ENCODE data around the gene TEPSIN. TPM values are rescaled to one million over a fixed set of nuclear protein-coding genes. Genes with fewer than 3 reads are reported as not detected.

Gene TEPSIN
- total RNA-seq, 1 experiment from 2014 or later = 14.5 TPM

DNA sequence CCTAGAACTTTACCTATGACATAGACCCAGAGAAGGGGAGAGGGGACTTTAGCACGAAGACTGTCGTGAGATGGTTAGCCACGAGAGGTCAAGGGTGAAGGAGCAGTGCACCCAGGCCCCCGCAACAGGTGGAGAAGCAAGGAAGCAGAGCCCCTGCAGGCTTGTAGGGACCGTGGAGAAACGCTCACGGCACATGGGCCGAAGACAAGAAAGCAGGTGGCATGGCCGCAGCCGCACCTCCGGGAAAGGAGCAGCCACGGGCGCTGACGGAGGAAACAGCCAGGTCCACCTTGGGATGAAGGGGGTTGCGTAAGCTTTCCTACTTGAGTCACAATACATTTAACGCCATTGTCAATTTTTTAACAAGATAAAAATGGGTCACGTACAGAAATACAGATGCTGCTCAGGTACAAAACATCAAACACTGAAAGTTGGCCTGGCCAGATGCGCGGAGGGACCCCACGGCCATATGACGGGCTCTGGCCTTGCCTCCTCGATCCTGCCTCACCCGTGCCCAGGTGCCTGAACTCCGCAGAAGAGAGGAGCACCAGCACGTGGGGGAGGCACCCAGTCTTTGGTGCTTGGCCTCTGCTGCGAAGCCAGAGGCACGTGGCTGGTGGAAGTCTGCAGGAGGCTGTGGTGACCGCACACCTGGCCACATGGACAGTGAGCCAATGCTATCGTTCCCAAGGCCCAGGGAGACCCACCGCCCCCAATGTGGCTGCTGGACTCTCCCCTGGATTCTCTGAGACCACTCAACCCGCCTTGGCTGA, 35.0 kb upstream of the TEPSIN start:
- H3K27me3 ChIP-seq (ENCODE audit: low read length) = no peaks in the 10 kb centered on the region
- no peak overlapping the region for H3K4me2 ChIP-seq (ENCODE audit: low read depth, low read length, poor library complexity, severe bottlenecking)
- H3K4me1 ChIP-seq (ENCODE audit: low read length) = no peaks in the 10 kb centered on the region
- H3K9ac ChIP-seq (ENCODE audit: low read length) = no peak overlapping the region
- H3K9me3 ChIP-seq (ENCODE audit: low read length) = no peaks in the 10 kb centered on the region
- H2AFZ ChIP-seq (ENCODE audit: low read length) = no peak overlapping the region
- no peak overlapping the region for H3K27ac ChIP-seq (ENCODE audit: low read length)
- H3K79me2 ChIP-seq (ENCODE audit: low read length) = no peaks in the 10 kb centered on the region
- DNase-seq = no peak
- no peak overlapping the region for H3K4me3 ChIP-seq (ENCODE audit: low read length)
- no peaks in the 10 kb centered on the region for H3K9me2 ChIP-seq (replicated peaks; ENCODE audit: insufficient read depth, low read length)
- H3K36me3 ChIP-seq (ENCODE audit: insufficient read depth, low read length) = no peaks in the 10 kb centered on the region; the same call in 1 of the 2 replicates
- no peaks in the 10 kb centered on the region for H4K20me1 ChIP-seq (ENCODE audit: insufficient read depth, low read depth, low read length)

GRCh38 chr17:81272616-81273015, 33.8 kb upstream of the TEPSIN start:
- Histone ChIP-seq H3K4me3 (ENCODE audit: low read length) (no peak overlapping the region), H3K79me2 (ENCODE audit: low read length) (0 out of 2 replicates have a peak, but pooled peaks cover 4% of the 10 kb centered on the region), H3K9me3 (ENCODE audit: low read length) (no peaks in the 10 kb centered on the region), H3K27me3 (ENCODE audit: low read length) (no peaks in the 10 kb centered on the region), H3K9ac (ENCODE audit: low read length) (no peak overlapping the region), H2AFZ (ENCODE audit: low read length) (no peak overlapping the region), H3K36me3 (ENCODE audit: insufficient read depth, low read length) (no peaks in the 10 kb centered on the region; the same call in 1 of the 2 replicates), H4K20me1 (ENCODE audit: insufficient read depth, low read depth, low read length) (0 out of 2 replicates have a peak, but pooled peaks cover 2% of the 10 kb centered on the region), H3K4me1 (ENCODE audit: low read length) (no peaks in the 10 kb centered on the region), H3K9me2 (replicated peaks; ENCODE audit: insufficient read depth, low read length) (no peaks in the 10 kb centered on the region), H3K27ac (ENCODE audit: low read length) (no peak overlapping the region), H3K4me2 (ENCODE audit: low read depth, low read length, poor library complexity, severe bottlenecking) (no peak overlapping the region)
- DNase-seq = no peak

DNA sequence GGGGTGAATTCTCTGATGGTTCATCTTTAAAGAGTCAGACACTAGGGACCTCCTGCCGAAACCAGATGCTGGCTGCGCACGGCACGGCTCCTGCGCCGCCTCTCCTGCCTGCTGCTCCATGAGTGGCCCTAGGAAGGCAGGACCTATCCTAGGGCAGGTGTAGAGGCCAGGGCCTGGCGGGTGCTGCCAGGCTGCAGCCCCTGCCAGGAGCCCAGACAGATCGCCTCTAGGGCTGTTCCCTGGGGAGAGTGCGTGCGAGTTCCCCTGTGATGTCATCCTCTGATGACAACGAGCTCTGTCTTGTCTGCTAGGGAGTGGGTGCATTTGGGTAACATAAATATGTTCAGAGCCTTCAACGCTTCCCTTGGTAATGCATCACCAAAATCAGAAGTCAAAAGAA, 32.4 kb upstream of the TEPSIN start:
- Histone ChIP-seq H3K4me2 (ENCODE audit: low read depth, low read length, poor library complexity, severe bottlenecking) (no peak overlapping the region), H3K27me3 (ENCODE audit: low read length) (no peaks in the 10 kb centered on the region), H4K20me1 (ENCODE audit: insufficient read depth, low read depth, low read length) (0 out of 2 replicates have a peak, but pooled peaks cover 4% of the 10 kb centered on the region), H3K27ac (ENCODE audit: low read length) (no peak overlapping the region), H3K9me2 (replicated peaks; ENCODE audit: insufficient read depth, low read length) (no peaks in the 10 kb centered on the region), H3K36me3 (ENCODE audit: insufficient read depth, low read length) (no peaks in the 10 kb centered on the region; the same call in 1 of the 2 replicates), H3K4me3 (ENCODE audit: low read length) (no peak overlapping the region), H3K79me2 (ENCODE audit: low read length) (peaks cover 10% of the 10 kb centered on the region; the same call in 1 of the 2 replicates), H2AFZ (ENCODE audit: low read length) (no peak overlapping the region), H3K9ac (ENCODE audit: low read length) (no peak overlapping the region), H3K9me3 (ENCODE audit: low read length) (no peaks in the 10 kb centered on the region), H3K4me1 (ENCODE audit: low read length) (no peaks in the 10 kb centered on the region)
- no peak for DNase-seq

GRCh38 chr17:81270279-81270678, 31.4 kb upstream of the TEPSIN start:
- H3K4me1 ChIP-seq (ENCODE audit: low read length) = no peaks in the 10 kb centered on the region
- H4K20me1 ChIP-seq (ENCODE audit: insufficient read depth, low read depth, low read length) = 0 out of 2 replicates have a peak, but pooled peaks cover 4% of the 10 kb centered on the region
- no peaks in the 10 kb centered on the region for H3K27me3 ChIP-seq (ENCODE audit: low read length)
- H3K27ac ChIP-seq (ENCODE audit: low read length) = no peak overlapping the region
- H3K4me2 ChIP-seq (ENCODE audit: low read depth, low read length, poor library complexity, severe bottlenecking) = no peak overlapping the region
- peaks cover 10% of the 10 kb centered on the region; the same call in 1 of the 2 replicates for H3K79me2 ChIP-seq (ENCODE audit: low read length)
- no peaks in the 10 kb centered on the region; the same call in 1 of the 2 replicates for H3K36me3 ChIP-seq (ENCODE audit: insufficient read depth, low read length)
- no peak overlapping the region for H3K4me3 ChIP-seq (ENCODE audit: low read length)
- DNase-seq = no peak
- H3K9ac ChIP-seq (ENCODE audit: low read length) = no peak overlapping the region
- no peaks in the 10 kb centered on the region for H3K9me3 ChIP-seq (ENCODE audit: low read length)
- no peaks in the 10 kb centered on the region for H3K9me2 ChIP-seq (replicated peaks; ENCODE audit: insufficient read depth, low read length)
- no peak overlapping the region for H2AFZ ChIP-seq (ENCODE audit: low read length)

DNA sequence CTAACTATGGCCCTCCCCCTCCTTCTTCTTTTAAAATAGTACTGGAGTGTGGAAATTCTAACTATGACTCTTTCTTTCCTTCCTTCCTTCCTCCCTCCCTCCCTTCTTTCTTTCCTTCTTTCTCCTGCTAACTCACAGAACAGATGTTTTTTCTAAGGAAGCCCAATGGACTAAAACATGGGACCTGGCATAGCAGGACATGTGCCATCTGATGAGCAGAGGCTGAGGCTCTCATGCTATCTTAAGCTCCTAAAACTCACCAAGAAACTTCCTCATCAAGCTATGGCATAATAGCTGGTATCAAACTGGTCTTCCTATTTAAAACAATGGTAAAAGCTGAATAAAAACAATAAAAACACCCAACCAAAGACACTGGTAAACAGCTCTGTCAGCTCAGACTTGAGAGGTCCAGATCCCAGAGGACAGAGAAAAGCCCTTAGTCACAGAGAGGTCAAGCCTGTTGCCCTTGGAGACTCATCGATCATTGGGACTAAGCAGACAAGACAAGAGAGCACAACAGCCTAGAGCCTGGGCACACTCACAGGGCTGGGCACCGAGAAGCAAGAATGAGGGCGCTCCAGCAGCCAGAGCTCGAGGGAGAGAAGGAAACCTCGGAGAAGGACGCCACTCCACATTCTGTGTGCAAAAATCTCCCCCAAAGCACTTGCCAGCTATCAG, 28.7 kb upstream of the TEPSIN start:
- H3K79me2 ChIP-seq (ENCODE audit: low read length) = peaks cover 10% of the 10 kb centered on the region; the same call in 1 of the 2 replicates
- H3K9ac ChIP-seq (ENCODE audit: low read length) = no peak overlapping the region
- 0 out of 2 replicates have a peak, but pooled peaks cover 4% of the 10 kb centered on the region for H4K20me1 ChIP-seq (ENCODE audit: insufficient read depth, low read depth, low read length)
- no peaks in the 10 kb centered on the region; the same call in 1 of the 2 replicates for H3K36me3 ChIP-seq (ENCODE audit: insufficient read depth, low read length)
- no peaks in the 10 kb centered on the region for H3K9me2 ChIP-seq (replicated peaks; ENCODE audit: insufficient read depth, low read length)
- H3K27ac ChIP-seq (ENCODE audit: low read length) = no peak overlapping the region
- no peak for DNase-seq
- no peak overlapping the region for H2AFZ ChIP-seq (ENCODE audit: low read length)
- H3K9me3 ChIP-seq (ENCODE audit: low read length) = no peaks in the 10 kb centered on the region
- H3K4me1 ChIP-seq (ENCODE audit: low read length) = no peaks in the 10 kb centered on the region
- no peak overlapping the region for H3K4me3 ChIP-seq (ENCODE audit: low read length)
- H3K27me3 ChIP-seq (ENCODE audit: low read length) = no peaks in the 10 kb centered on the region
- H3K4me2 ChIP-seq (ENCODE audit: low read depth, low read length, poor library complexity, severe bottlenecking) = no peak overlapping the region

DNA sequence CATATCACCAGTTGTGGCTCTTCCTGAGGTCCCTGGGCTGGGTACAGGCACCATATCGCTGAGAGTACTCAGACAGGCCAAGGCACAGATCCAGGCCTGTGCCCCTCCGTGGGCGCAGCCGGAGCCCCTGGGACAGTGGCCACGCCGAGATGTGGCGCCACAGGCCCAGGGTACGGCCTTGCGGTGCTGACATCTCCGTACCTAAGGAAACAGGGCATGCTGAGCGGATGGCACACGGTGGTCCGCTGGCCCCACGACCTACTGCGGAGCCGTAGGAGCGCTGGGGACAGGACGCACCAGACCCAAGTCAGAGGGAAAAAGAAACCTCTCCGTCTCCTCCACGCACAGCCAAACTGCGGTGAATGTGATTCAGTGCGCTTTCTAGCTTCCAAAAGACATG, 26.7 kb upstream of the TEPSIN start:
- Histone ChIP-seq H2AFZ (ENCODE audit: low read length) (no peak overlapping the region), H3K27ac (ENCODE audit: low read length) (no peak overlapping the region), H3K9ac (ENCODE audit: low read length) (no peak overlapping the region), H4K20me1 (ENCODE audit: insufficient read depth, low read depth, low read length) (0 out of 2 replicates have a peak, but pooled peaks cover 4% of the 10 kb centered on the region), H3K4me3 (ENCODE audit: low read length) (no peak overlapping the region), H3K4me1 (ENCODE audit: low read length) (no peaks in the 10 kb centered on the region), H3K79me2 (ENCODE audit: low read length) (peaks cover 10% of the 10 kb centered on the region; the same call in 1 of the 2 replicates), H3K36me3 (ENCODE audit: insufficient read depth, low read length) (no peaks in the 10 kb centered on the region; the same call in 1 of the 2 replicates), H3K27me3 (ENCODE audit: low read length) (no peaks in the 10 kb centered on the region), H3K4me2 (ENCODE audit: low read depth, low read length, poor library complexity, severe bottlenecking) (no peak overlapping the region), H3K9me3 (ENCODE audit: low read length) (no peaks in the 10 kb centered on the region), H3K9me2 (replicated peaks; ENCODE audit: insufficient read depth, low read length) (no peaks in the 10 kb centered on the region)
- no peak for DNase-seq

GRCh38 chr17:81264640-81265039, 25.8 kb upstream of the TEPSIN start:
- Histone ChIP-seq H3K27ac (ENCODE audit: low read length) (no peak overlapping the region), H3K4me2 (ENCODE audit: low read depth, low read length, poor library complexity, severe bottlenecking) (no peak overlapping the region), H3K27me3 (ENCODE audit: low read length) (no peaks in the 10 kb centered on the region), H3K9me2 (replicated peaks; ENCODE audit: insufficient read depth, low read length) (no peaks in the 10 kb centered on the region), H3K79me2 (ENCODE audit: low read length) (peaks cover 10% of the 10 kb centered on the region; the same call in 1 of the 2 replicates), H3K4me1 (ENCODE audit: low read length) (no peaks in the 10 kb centered on the region), H4K20me1 (ENCODE audit: insufficient read depth, low read depth, low read length) (0 out of 2 replicates have a peak, but pooled peaks cover 4% of the 10 kb centered on the region), H3K9ac (ENCODE audit: low read length) (no peak overlapping the region), H2AFZ (ENCODE audit: low read length) (no peak overlapping the region), H3K36me3 (ENCODE audit: insufficient read depth, low read length) (no peaks in the 10 kb centered on the region; the same call in 1 of the 2 replicates), H3K4me3 (ENCODE audit: low read length) (no peak overlapping the region), H3K9me3 (ENCODE audit: low read length) (no peaks in the 10 kb centered on the region)
- DNase-seq = no peak

Measured in Karpas-422 (cell line).